ENCODE measurements around the gene MYL5. TPM values are rescaled to one million over a fixed set of nuclear protein-coding genes. Genes with fewer than 3 reads are reported as not detected.

MYL5 gene
- total and polyA plus RNA-seq, 2 experiments from 2014 or later: 21.9 to 24.5 TPM

GRCh38 chr4:626201-627091 is 47.9 kb upstream of the MYL5 start:
- 35 to 44% methylated on average over 15 to 19 of the region's 20 CpGs for WGBS, 2 experiments (ENCODE audit: low coverage in 1 of 2, low lambda C conversion rate in 2 of 2, missing lambda C conversion rate in 2 of 2)
- H3K9me2 ChIP-seq (ENCODE audit: insufficient read depth): no peaks in the 10 kb centered on the region
- 0 out of 2 replicates have a peak, but pooled peaks cover 9% of the 10 kb centered on the region for H3F3A ChIP-seq (ENCODE audit: insufficient read depth)
- no peaks in the 10 kb centered on the region for H4K20me1 ChIP-seq (ENCODE audit: insufficient read depth)
- no peak overlapping the region for H3K9ac ChIP-seq
- in situ Hi-C loops (cut with MboI): no loop called here
- no peak overlapping the region for H3K27ac ChIP-seq
- H2AFZ ChIP-seq: no peak overlapping the region
- no peaks in the 10 kb centered on the region for H3K79me2 ChIP-seq (ENCODE audit: insufficient read depth)
- H3K4me3 ChIP-seq: no peak overlapping the region
- no peak for TF ChIP-seq EZH2 (IDR thresholded peaks at IDR 0.05; ENCODE audit: insufficient read depth, poor library complexity, severe bottlenecking)
- TF ChIP-seq EZH2phosphoT487 (IDR thresholded peaks at IDR 0.05; ENCODE audit: insufficient read depth, low read depth): no peak
- no peaks in the 10 kb centered on the region for H3K9me3 ChIP-seq (ENCODE audit: low read depth)
- H3K4me1 ChIP-seq (ENCODE audit: insufficient read depth): no peaks in the 10 kb centered on the region
- H3K4me2 ChIP-seq (ENCODE audit: unreplicated experiment): no peak overlapping the region
- 0 out of 2 replicates have a peak, but pooled peaks cover 8% of the 10 kb centered on the region for H3K27me3 ChIP-seq (replicated peaks; ENCODE audit: insufficient read depth)
- no peak for DNase-seq
- no peaks in the 10 kb centered on the region for H3K36me3 ChIP-seq (ENCODE audit: low read depth)

DNA sequence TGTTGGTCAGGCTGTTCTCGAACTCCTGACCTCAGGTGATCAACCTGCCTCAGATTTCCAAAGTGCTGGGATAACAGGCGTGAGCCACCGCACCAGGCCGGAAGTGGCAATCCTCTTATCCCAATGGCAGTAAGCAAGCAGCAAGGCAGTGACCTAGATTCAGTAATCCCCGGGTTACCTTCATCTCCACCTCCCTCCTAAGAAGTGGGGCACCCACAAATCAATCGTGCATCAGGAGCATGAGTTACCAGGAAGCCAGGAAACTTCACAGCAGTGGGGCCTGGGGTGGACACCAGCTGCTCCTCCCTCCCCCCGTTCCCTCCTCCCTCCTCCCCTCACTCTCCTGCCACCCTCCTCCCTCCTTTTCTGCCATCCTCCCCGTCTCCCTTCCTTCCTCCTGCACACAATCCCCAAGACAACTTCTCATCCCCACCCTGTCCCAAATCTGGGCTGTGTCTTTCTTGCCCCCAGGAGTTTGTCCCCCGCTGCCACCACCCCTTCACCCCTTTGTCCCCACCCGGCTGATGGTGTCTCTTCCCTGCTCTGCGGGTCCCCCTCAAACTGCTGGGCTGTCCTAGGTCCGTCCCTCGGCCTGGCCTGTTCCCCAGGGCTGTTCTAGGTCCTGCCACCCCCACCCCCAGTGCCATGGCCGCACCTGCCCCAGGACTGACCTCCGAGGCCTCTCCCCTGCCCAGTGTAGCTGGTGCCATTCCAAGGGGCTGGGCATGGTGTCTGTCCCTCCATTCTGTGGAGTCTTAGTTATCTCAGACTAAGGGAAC is 46.8 kb upstream of the MYL5 start:
- in situ Hi-C loops (cut with MboI): no loop called here
- Histone ChIP-seq H3K9me2 (ENCODE audit: insufficient read depth) (no peaks in the 10 kb centered on the region), H3K4me2 (ENCODE audit: unreplicated experiment) (no peak overlapping the region), H3K4me1 (ENCODE audit: insufficient read depth) (no peaks in the 10 kb centered on the region), H3K9me3 (ENCODE audit: low read depth) (no peaks in the 10 kb centered on the region), H3K9ac (no peak overlapping the region), H3K27ac (no peak overlapping the region), H3K4me3 (no peak overlapping the region), H3K79me2 (ENCODE audit: insufficient read depth) (no peaks in the 10 kb centered on the region), H3K27me3 (replicated peaks; ENCODE audit: insufficient read depth) (0 out of 2 replicates have a peak, but pooled peaks cover 8% of the 10 kb centered on the region), H3F3A (ENCODE audit: insufficient read depth) (0 out of 2 replicates have a peak, but pooled peaks cover 4% of the 10 kb centered on the region), H3K36me3 (ENCODE audit: low read depth) (no peaks in the 10 kb centered on the region), H2AFZ (no peak overlapping the region), H4K20me1 (ENCODE audit: insufficient read depth) (no peaks in the 10 kb centered on the region)
- DNase-seq: no peak
- TF ChIP-seq EZH2phosphoT487 (IDR thresholded peaks at IDR 0.05; ENCODE audit: insufficient read depth, low read depth): no peak
- TF ChIP-seq EZH2 (IDR thresholded peaks at IDR 0.05; ENCODE audit: insufficient read depth, poor library complexity, severe bottlenecking): no peak
- 29 to 31% methylated on average over 12 to 14 of the region's 15 CpGs for WGBS, 2 experiments (ENCODE audit: low coverage in 1 of 2, low lambda C conversion rate in 2 of 2, missing lambda C conversion rate in 2 of 2)

- TF ChIP-seq EZH2phosphoT487 (IDR thresholded peaks at IDR 0.05; ENCODE audit: insufficient read depth, low read depth) (no peak), EZH2 (IDR thresholded peaks at IDR 0.05; ENCODE audit: insufficient read depth, poor library complexity, severe bottlenecking) (no peak)
- Histone ChIP-seq H3K9me3 (ENCODE audit: low read depth) (no peaks in the 10 kb centered on the region), H3K79me2 (ENCODE audit: insufficient read depth) (no peaks in the 10 kb centered on the region), H3K9me2 (ENCODE audit: insufficient read depth) (no peaks in the 10 kb centered on the region), H3K36me3 (ENCODE audit: low read depth) (no peaks in the 10 kb centered on the region), H3K27ac (no peak overlapping the region), H3K4me2 (ENCODE audit: unreplicated experiment) (no peak overlapping the region), H3K4me1 (ENCODE audit: insufficient read depth) (no peaks in the 10 kb centered on the region), H3F3A (ENCODE audit: insufficient read depth) (no peaks in the 10 kb centered on the region), H3K27me3 (replicated peaks; ENCODE audit: insufficient read depth) (0 out of 2 replicates have a peak, but pooled peaks cover 8% of the 10 kb centered on the region), H2AFZ (no peak overlapping the region), H4K20me1 (ENCODE audit: insufficient read depth) (no peaks in the 10 kb centered on the region), H3K4me3 (no peak overlapping the region), H3K9ac (no peak overlapping the region)
- WGBS, 2 experiments (ENCODE audit: low coverage in 1 of 2, low lambda C conversion rate in 2 of 2, missing lambda C conversion rate in 2 of 2): 57 to 67% methylated on average over 14 to 17 of the region's 17 CpGs
- in situ Hi-C loops (cut with MboI): no loop called here
- no peak for DNase-seq
These were observed 46.0 kb upstream of the MYL5 start for GRCh38 chr4:628311-628741.

GRCh38 chr4:628821-629635 is 45.3 kb upstream of the MYL5 start:
- no peak for DNase-seq
- Histone ChIP-seq H3K9ac (no peak overlapping the region), H3F3A (ENCODE audit: insufficient read depth) (no peaks in the 10 kb centered on the region), H4K20me1 (ENCODE audit: insufficient read depth) (no peaks in the 10 kb centered on the region), H2AFZ (no peak overlapping the region), H3K4me2 (ENCODE audit: unreplicated experiment) (no peak overlapping the region), H3K27ac (no peak overlapping the region), H3K4me1 (ENCODE audit: insufficient read depth) (no peaks in the 10 kb centered on the region), H3K9me2 (ENCODE audit: insufficient read depth) (no peaks in the 10 kb centered on the region), H3K36me3 (ENCODE audit: low read depth) (no peaks in the 10 kb centered on the region), H3K27me3 (replicated peaks; ENCODE audit: insufficient read depth) (0 out of 2 replicates have a peak, but pooled peaks cover 8% of the 10 kb centered on the region), H3K4me3 (no peak overlapping the region), H3K79me2 (ENCODE audit: insufficient read depth) (no peaks in the 10 kb centered on the region), H3K9me3 (ENCODE audit: low read depth) (no peaks in the 10 kb centered on the region)
- in situ Hi-C loops (cut with MboI): no loop called here
- TF ChIP-seq EZH2phosphoT487 (IDR thresholded peaks at IDR 0.05; ENCODE audit: insufficient read depth, low read depth) (no peak), EZH2 (IDR thresholded peaks at IDR 0.05; ENCODE audit: insufficient read depth, poor library complexity, severe bottlenecking) (no peak)
- 58 to 65% methylated on average over 25 to 26 of the region's 27 CpGs for WGBS, 2 experiments (ENCODE audit: low coverage in 1 of 2, low lambda C conversion rate in 2 of 2, missing lambda C conversion rate in 2 of 2)
